T-helper 1 cell treated with Interleukin-12 subunit alpha and Interleukin-12 subunit beta and Interleukin-4 antibody, amounts not matched to agents 30 μg/mL and 1 μg/mL, for 36 hours (primary cell): ENCODE measurements around the gene GP9.
A peak's percentile ranks its signal among the peaks of the same experiment; 100 is the strongest.
"Not testable (repeated sequence)": the region's sequence is repeated elsewhere in the genome, so short reads cannot be mapped to it uniquely, and the experiment has no call there.

ENCODE experiments used
- H3K27ac Mint-ChIP-seq: one replicate; pipeline ENCODE4 v1.8.0; 2021; ENCODE audit warnings: mild to moderate bottlenecking, mixed read lengths
- H3K27me3 Mint-ChIP-seq: one replicate; pipeline ENCODE4 v1.8.0; 2021; ENCODE audit warnings: low read depth, mixed read lengths
- H3K36me3 Mint-ChIP-seq: one replicate; pipeline ENCODE4 v1.8.0; 2021; ENCODE audit warnings: low read depth, mixed read lengths
- H3K4me1 Mint-ChIP-seq: one replicate; pipeline ENCODE4 v1.8.0; 2021; ENCODE audit warnings: low read depth, mixed read lengths
- H3K4me3 Mint-ChIP-seq: one replicate; pipeline ENCODE4 v1.8.0; 2021; ENCODE audit warnings: mild to moderate bottlenecking, moderate library complexity, mixed read lengths
- H3K9me3 Mint-ChIP-seq: one replicate; pipeline ENCODE4 v1.8.0; 2021; ENCODE audit warnings: mixed read lengths

GP9 gene

GRCh38 chr3:129065016-129065719 is 4.6 kb downstream of the GP9 start:
- Mint-ChIP-seq H3K36me3 (no peaks in the 10 kb centered on the region), H3K4me3 (no peak overlapping the region), H3K4me1 (peaks cover 3% of the 10 kb centered on the region), H3K27me3 (peaks cover 4% of the 10 kb centered on the region), H3K9me3 (peaks cover 5% of the 10 kb centered on the region), H3K27ac (no peak overlapping the region)

- H3K4me3 Mint-ChIP-seq, result no peak overlapping the region
- peaks cover 5% of the 10 kb centered on the region for H3K9me3 Mint-ChIP-seq
- H3K27me3 Mint-ChIP-seq, result peaks cover 8% of the 10 kb centered on the region
- no peaks in the 10 kb centered on the region for H3K36me3 Mint-ChIP-seq
- peaks cover 3% of the 10 kb centered on the region for H3K4me1 Mint-ChIP-seq
- H3K27ac Mint-ChIP-seq, result no peak overlapping the region
Measured at GRCh38 chr3:129065720-129066073, 5.1 kb downstream of the GP9 start.

GRCh38 chr3:129067719-129068118 is 7.1 kb downstream of the GP9 start:
- not testable (repeated sequence) for H3K27ac Mint-ChIP-seq, H3K9me3 Mint-ChIP-seq, H3K4me1 Mint-ChIP-seq, H3K4me3 Mint-ChIP-seq, H3K36me3 Mint-ChIP-seq, H3K27me3 Mint-ChIP-seq

- no peak overlapping the region for H3K27ac Mint-ChIP-seq
- peaks cover 8% of the 10 kb centered on the region for H3K27me3 Mint-ChIP-seq
- H3K9me3 Mint-ChIP-seq, result peaks cover 5% of the 10 kb centered on the region
- H3K36me3 Mint-ChIP-seq, result no peaks in the 10 kb centered on the region
- H3K4me1 Mint-ChIP-seq, result peaks cover 3% of the 10 kb centered on the region
- H3K4me3 Mint-ChIP-seq, result peak overlapping the region; percentile 52
Measured at GRCh38 chr3:129068291-129068886, 7.8 kb downstream of the GP9 start.

- H3K27ac Mint-ChIP-seq, H3K4me3 Mint-ChIP-seq, H3K36me3 Mint-ChIP-seq, H3K4me1 Mint-ChIP-seq, H3K9me3 Mint-ChIP-seq, H3K27me3 Mint-ChIP-seq: not testable (repeated sequence)
Measured at GRCh38 chr3:129069313-129070085, 8.9 kb downstream of the GP9 start.

GRCh38 chr3:129070086-129070885 is 9.7 kb downstream of the GP9 start:
- peaks cover 5% of the 10 kb centered on the region for H3K9me3 Mint-ChIP-seq
- H3K27me3 Mint-ChIP-seq, result peaks cover 8% of the 10 kb centered on the region
- no peak overlapping the region for H3K4me3 Mint-ChIP-seq
- peaks cover 1% of the 10 kb centered on the region for H3K36me3 Mint-ChIP-seq
- H3K27ac Mint-ChIP-seq, result no peak overlapping the region
- peaks cover 3% of the 10 kb centered on the region for H3K4me1 Mint-ChIP-seq

- H3K4me3 Mint-ChIP-seq, result no peak overlapping the region
- no peak overlapping the region for H3K27ac Mint-ChIP-seq
Measured at GRCh38 chr3:129077222-129077621, 16.6 kb downstream of the GP9 start.

GRCh38 chr3:129078510-129078909 is 17.9 kb downstream of the GP9 start:
- H3K27me3 Mint-ChIP-seq, result no peaks in the 10 kb centered on the region
- no peak overlapping the region for H3K27ac Mint-ChIP-seq
- peaks cover 2% of the 10 kb centered on the region for H3K4me1 Mint-ChIP-seq
- peaks cover 2% of the 10 kb centered on the region for H3K36me3 Mint-ChIP-seq
- H3K9me3 Mint-ChIP-seq, result no peaks in the 10 kb centered on the region
- no peak overlapping the region for H3K4me3 Mint-ChIP-seq

More at GRCh38 chr3:129077222-129077621, 16.6 kb downstream of the GP9 start:
- Mint-ChIP-seq H3K27me3 (no peaks in the 10 kb centered on the region), H3K36me3 (peaks cover 2% of the 10 kb centered on the region), H3K9me3 (no peaks in the 10 kb centered on the region), H3K4me1 (peaks cover 2% of the 10 kb centered on the region)

- Mint-ChIP-seq H3K4me3 (no peak overlapping the region), H3K27ac (no peak overlapping the region)
Measured at GRCh38 chr3:129081503-129081902, 20.9 kb downstream of the GP9 start.

GRCh38 chr3:129082026-129082425 is 21.4 kb downstream of the GP9 start:
- Mint-ChIP-seq H3K4me3 (no peak overlapping the region), H3K9me3 (no peaks in the 10 kb centered on the region), H3K27ac (no peak overlapping the region), H3K36me3 (no peaks in the 10 kb centered on the region), H3K4me1 (peaks cover 2% of the 10 kb centered on the region), H3K27me3 (no peaks in the 10 kb centered on the region)

More at GRCh38 chr3:129081503-129081902, 20.9 kb downstream of the GP9 start:
- H3K9me3 Mint-ChIP-seq, result no peaks in the 10 kb centered on the region
- no peaks in the 10 kb centered on the region for H3K36me3 Mint-ChIP-seq
- H3K27me3 Mint-ChIP-seq, result no peaks in the 10 kb centered on the region
- H3K4me1 Mint-ChIP-seq, result peaks cover 2% of the 10 kb centered on the region

GRCh38 chr3:129084501-129084900 is 23.9 kb downstream of the GP9 start:
- H3K27me3 Mint-ChIP-seq, result no peaks in the 10 kb centered on the region
- H3K4me1 Mint-ChIP-seq, result peaks cover 2% of the 10 kb centered on the region
- no peaks in the 10 kb centered on the region for H3K9me3 Mint-ChIP-seq
- no peaks in the 10 kb centered on the region for H3K36me3 Mint-ChIP-seq
- no peak overlapping the region for H3K4me3 Mint-ChIP-seq
- no peak overlapping the region for H3K27ac Mint-ChIP-seq

- Mint-ChIP-seq H3K27me3 (no peaks in the 10 kb centered on the region), H3K9me3 (no peaks in the 10 kb centered on the region), H3K27ac (peak overlapping the region; percentile 45), H3K4me3 (no peak overlapping the region), H3K36me3 (no peaks in the 10 kb centered on the region), H3K4me1 (peaks cover 2% of the 10 kb centered on the region)
Measured at GRCh38 chr3:129085165-129085715, 24.7 kb downstream of the GP9 start.

- Mint-ChIP-seq H3K9me3 (no peaks in the 10 kb centered on the region), H3K27ac (peak overlapping the region; percentile 45), H3K4me1 (peaks cover 2% of the 10 kb centered on the region), H3K4me3 (no peak overlapping the region), H3K36me3 (no peaks in the 10 kb centered on the region), H3K27me3 (no peaks in the 10 kb centered on the region)
Measured at GRCh38 chr3:129085818-129086217, 25.2 kb downstream of the GP9 start.

GRCh38 chr3:129087138-129087702 is 26.6 kb downstream of the GP9 start:
- Mint-ChIP-seq H3K36me3 (peaks cover 7% of the 10 kb centered on the region), H3K27ac (no peak overlapping the region), H3K4me1 (no peaks in the 10 kb centered on the region), H3K4me3 (no peak overlapping the region), H3K27me3 (no peaks in the 10 kb centered on the region), H3K9me3 (no peaks in the 10 kb centered on the region)
